ENCODE measurements around the gene TMEM163.
"Not testable (repeated sequence)": the region's sequence is repeated elsewhere in the genome, so short reads cannot be mapped to it uniquely, and the experiment has no call there.

TMEM163 gene

GRCh38 chr2:134578316-134578715, 140.5 kb downstream of the TMEM163 start:
- Mint-ChIP-seq H3K4me1 (ENCODE audit: low read depth in 2 of 2) (peaks cover 11% of the 10 kb centered on the region in 2 donors), H3K36me3 (ENCODE audit: insufficient read depth) (no peaks in the 10 kb centered on the region), H3K4me3 (no peak overlapping the region), H3K27me3 (no peaks in the 10 kb centered on the region), H3K27ac (no peak overlapping the region), H3K9me3 (no peaks in the 10 kb centered on the region)
- ATAC-seq (replicated peaks) (no peak), DNase-seq (no peak)

DNA sequence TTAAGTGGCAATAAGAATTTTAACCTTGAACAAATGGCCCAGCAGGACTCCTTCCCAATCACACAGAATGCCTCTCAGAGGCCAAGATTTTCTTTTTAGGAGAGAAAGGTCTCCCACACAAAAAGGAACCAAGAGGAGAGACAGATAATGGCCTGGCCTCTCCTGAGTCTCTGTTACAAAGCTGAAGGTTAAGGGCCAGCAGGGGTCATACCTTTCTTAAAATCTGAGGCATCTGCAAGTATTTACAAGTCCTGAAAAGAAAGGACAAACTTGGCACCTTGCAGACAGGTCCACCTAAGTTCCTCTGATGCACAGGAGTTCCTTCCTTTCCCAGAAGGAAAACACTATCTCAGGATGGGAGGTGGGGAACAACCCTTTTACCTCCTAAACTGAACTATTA, 142.3 kb downstream of the TMEM163 start:
- peak in 1 of 3 experiments; percentile 19 for DNase-seq
- H3K4me3 Mint-ChIP-seq = no peak overlapping the region
- H3K4me1 Mint-ChIP-seq (ENCODE audit: low read depth in 2 of 2) = peaks cover 0 to 2% of the 10 kb centered on the region in 2 donors
- H3K27ac Mint-ChIP-seq = no peak overlapping the region
- no peaks in the 10 kb centered on the region for H3K36me3 Mint-ChIP-seq (ENCODE audit: insufficient read depth)
- no peak for ATAC-seq (replicated peaks)
- H3K9me3 Mint-ChIP-seq = no peaks in the 10 kb centered on the region
- H3K27me3 Mint-ChIP-seq = no peaks in the 10 kb centered on the region

DNA sequence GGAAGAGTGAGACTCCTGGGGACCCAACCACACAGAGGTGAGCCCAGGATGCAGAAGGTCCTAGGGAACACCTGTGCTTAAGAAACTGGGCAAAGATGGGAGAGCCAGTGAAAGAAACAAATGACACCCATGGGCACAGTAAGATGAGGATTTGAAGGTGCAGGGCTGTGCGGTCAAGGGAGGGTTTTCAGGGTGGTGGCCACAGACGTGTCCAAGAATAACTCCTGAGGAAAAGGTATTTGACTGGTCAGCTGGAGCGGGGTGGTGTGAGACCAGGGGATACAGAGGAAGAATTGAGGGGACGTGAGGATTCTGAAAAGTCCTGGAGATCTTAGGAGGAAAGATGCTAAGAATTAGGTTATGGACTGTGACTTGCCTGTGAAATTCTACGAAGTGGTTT, 142.9 kb downstream of the TMEM163 start:
- Mint-ChIP-seq H3K27me3 (no peaks in the 10 kb centered on the region), H3K4me3 (no peak overlapping the region), H3K4me1 (ENCODE audit: low read depth in 2 of 2) (peaks cover 0 to 2% of the 10 kb centered on the region in 2 donors), H3K27ac (no peak overlapping the region), H3K36me3 (ENCODE audit: insufficient read depth) (no peaks in the 10 kb centered on the region), H3K9me3 (no peaks in the 10 kb centered on the region)
- ATAC-seq (replicated peaks) (no peak), DNase-seq (no peak)

DNA sequence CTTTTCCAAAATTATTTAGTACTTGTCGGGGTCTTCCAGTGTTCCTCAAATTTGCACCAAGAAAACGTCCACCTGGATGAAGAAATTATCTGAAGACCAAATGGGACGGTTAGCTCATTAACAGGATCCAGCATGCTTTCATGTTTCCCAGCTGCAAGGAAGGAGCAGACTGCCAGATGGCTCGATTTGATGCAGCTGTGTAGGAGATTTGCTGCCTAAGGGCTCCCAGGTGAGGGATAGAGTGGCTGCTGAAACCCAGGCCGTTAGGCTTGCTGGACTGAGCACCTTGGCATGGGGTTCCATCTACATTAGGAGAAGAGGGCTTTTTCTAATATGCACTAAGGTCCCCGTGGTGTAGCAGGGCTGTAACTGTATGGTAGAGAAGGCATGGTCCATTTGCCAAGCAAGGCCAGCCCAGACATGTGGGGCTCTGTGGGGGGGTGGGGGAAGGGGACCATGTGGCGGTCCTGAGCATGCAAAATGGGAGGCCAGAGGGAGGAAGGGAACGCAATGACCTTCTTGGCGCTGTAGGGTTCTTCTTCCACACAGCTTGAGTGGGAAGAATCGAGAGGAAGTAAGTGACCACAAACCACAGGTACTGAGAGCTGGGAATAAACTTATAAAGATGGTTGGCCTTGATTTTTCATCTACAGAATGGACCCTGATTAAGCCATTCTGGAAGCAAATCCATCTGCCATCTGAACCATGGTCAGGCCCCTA, 144.0 kb downstream of the TMEM163 start:
- peaks cover 0 to 2% of the 10 kb centered on the region in 2 donors for H3K4me1 Mint-ChIP-seq (ENCODE audit: low read depth in 2 of 2)
- peaks cover 0 to 3% of the 10 kb centered on the region in 2 donors for H3K27me3 Mint-ChIP-seq
- DNase-seq (no peak), ATAC-seq (replicated peaks) (no peak)
- no peaks in the 10 kb centered on the region for H3K36me3 Mint-ChIP-seq (ENCODE audit: insufficient read depth)
- H3K4me3 Mint-ChIP-seq = no peak overlapping the region
- no peaks in the 10 kb centered on the region for H3K9me3 Mint-ChIP-seq
- no peak overlapping the region for H3K27ac Mint-ChIP-seq

GRCh38 chr2:134573724-134574123, 145.1 kb downstream of the TMEM163 start:
- DNase-seq = no peak
- H3K27me3 Mint-ChIP-seq = peaks cover 0 to 11% of the 10 kb centered on the region in 2 donors
- no peak for ATAC-seq (replicated peaks)
- no peak overlapping the region for H3K4me3 Mint-ChIP-seq
- peaks cover 0 to 2% of the 10 kb centered on the region in 2 donors for H3K4me1 Mint-ChIP-seq (ENCODE audit: low read depth in 2 of 2)
- no peak overlapping the region for H3K27ac Mint-ChIP-seq
- H3K9me3 Mint-ChIP-seq = no peaks in the 10 kb centered on the region
- no peaks in the 10 kb centered on the region for H3K36me3 Mint-ChIP-seq (ENCODE audit: insufficient read depth)

GRCh38 chr2:134573085-134573370, 145.8 kb downstream of the TMEM163 start:
- no peak for ATAC-seq (replicated peaks)
- no peak for DNase-seq
- Mint-ChIP-seq H3K4me3 (no peak overlapping the region), H3K36me3 (ENCODE audit: insufficient read depth) (no peaks in the 10 kb centered on the region), H3K9me3 (no peaks in the 10 kb centered on the region), H3K27ac (no peak overlapping the region), H3K27me3 (peaks cover 0 to 11% of the 10 kb centered on the region in 2 donors), H3K4me1 (ENCODE audit: low read depth in 2 of 2) (peaks cover 0 to 2% of the 10 kb centered on the region in 2 donors)

DNA sequence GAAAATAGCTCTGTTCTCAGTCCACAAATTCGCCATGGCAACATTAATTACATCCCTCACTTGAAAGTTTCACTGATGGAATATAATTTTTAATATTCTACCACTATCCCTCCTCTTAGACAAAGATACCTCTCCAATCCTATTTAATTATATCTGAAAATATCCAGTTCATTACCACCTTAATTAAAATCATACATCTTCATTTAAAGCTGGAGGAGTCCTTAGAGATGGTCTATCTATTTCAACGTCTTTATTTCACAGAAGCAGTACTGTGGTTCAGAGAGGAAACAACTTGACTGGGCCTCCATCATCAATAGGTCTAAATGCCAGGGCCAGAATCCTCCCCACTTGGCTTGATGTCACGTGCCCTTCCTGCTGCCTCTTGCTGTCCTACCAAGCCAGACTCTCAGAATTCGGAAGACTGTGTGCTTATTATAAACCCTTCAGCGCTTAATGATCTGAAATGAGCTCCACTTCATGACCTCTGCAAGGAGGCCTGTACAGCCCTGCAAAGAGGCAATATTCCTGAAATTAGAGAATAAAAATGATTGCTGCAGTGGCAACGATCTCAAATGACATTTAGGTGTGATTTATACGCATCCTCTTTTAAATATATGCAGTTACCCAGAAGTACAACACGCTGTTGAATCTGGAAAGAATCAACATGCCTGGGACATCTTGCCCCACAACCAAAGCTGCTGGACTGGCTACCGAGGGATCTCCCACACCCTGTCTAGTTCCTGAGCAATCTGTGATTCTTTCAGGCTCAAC, 146.3 kb downstream of the TMEM163 start:
- Mint-ChIP-seq H3K4me1 (ENCODE audit: low read depth in 2 of 2) (peaks cover 0 to 2% of the 10 kb centered on the region in 2 donors), H3K27ac (no peak overlapping the region), H3K9me3 (no peaks in the 10 kb centered on the region), H3K4me3 (no peak overlapping the region), H3K36me3 (ENCODE audit: insufficient read depth) (no peaks in the 10 kb centered on the region), H3K27me3 (peaks cover 0 to 11% of the 10 kb centered on the region in 2 donors)
- no peak for ATAC-seq (replicated peaks)
- DNase-seq = no peak

DNA sequence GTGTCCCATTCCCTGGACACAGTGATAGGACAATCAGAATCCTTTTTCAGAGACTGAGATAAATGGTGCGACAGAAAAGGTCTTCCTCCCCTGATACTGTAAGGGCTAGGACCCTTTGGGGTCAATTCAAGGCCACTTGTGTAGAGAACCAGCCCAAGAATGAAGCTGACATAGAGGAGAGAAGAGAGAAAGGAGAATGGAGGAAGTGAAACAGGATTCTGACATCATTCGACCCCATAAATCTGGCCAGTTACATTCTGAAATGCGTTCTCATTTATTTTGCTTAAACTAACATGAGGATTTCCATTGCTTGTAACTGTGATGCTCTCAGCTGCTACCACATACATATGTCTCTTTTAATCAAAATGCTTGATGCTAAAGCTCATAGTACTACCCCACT, 148.1 kb downstream of the TMEM163 start:
- Mint-ChIP-seq H3K27me3 (peaks cover 3 to 11% of the 10 kb centered on the region in 2 donors), H3K27ac (no peak overlapping the region), H3K36me3 (ENCODE audit: insufficient read depth) (no peaks in the 10 kb centered on the region), H3K9me3 (no peaks in the 10 kb centered on the region), H3K4me1 (ENCODE audit: low read depth in 2 of 2) (peaks cover 0 to 1% of the 10 kb centered on the region in 2 donors), H3K4me3 (no peak overlapping the region)
- ATAC-seq (replicated peaks) (no peak), DNase-seq (no peak)

DNA sequence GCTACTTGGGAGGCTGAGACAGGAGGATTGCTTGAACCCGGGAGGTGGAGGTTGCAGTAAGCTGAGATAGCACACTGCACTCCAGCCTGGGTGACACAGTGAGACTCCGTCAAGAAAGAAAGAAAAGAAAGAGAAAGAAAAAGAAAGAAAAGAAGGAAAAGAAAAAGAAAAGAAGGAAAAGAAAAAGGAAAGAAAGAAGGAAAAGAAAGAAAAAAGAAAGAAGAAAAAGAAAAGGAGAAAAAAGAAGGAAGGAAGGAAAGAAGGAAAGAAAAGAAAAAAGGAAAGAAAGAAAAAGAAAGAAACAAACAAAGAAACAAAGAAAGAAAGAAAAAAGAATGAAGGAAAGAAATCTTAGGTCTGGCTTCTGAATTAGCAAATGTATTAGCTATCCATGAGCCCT, 150.4 kb downstream of the TMEM163 start:
- Mint-ChIP-seq H3K4me3 (no peak overlapping the region), H3K27ac (no peak overlapping the region), H3K27me3 (peaks cover 6 to 11% of the 10 kb centered on the region in 2 donors), H3K9me3 (no peaks in the 10 kb centered on the region), H3K36me3 (ENCODE audit: insufficient read depth) (no peaks in the 10 kb centered on the region), H3K4me1 (ENCODE audit: low read depth in 2 of 2) (peaks cover 5 to 7% of the 10 kb centered on the region in 2 donors)
- DNase-seq = no peak
- no peak for ATAC-seq (replicated peaks)

- peaks cover 6 to 18% of the 10 kb centered on the region in 2 donors for H3K27me3 Mint-ChIP-seq
- no peak overlapping the region for H3K4me3 Mint-ChIP-seq
- H3K27ac Mint-ChIP-seq = no peak overlapping the region
- ATAC-seq (replicated peaks) (no peak), DNase-seq (no peak)
- H3K4me1 Mint-ChIP-seq (ENCODE audit: low read depth in 2 of 2) = peaks cover 5 to 7% of the 10 kb centered on the region in 2 donors
- no peaks in the 10 kb centered on the region for H3K36me3 Mint-ChIP-seq (ENCODE audit: insufficient read depth)
- H3K9me3 Mint-ChIP-seq = no peaks in the 10 kb centered on the region
Measured at GRCh38 chr2:134567666-134568065, 151.1 kb downstream of the TMEM163 start.

DNA sequence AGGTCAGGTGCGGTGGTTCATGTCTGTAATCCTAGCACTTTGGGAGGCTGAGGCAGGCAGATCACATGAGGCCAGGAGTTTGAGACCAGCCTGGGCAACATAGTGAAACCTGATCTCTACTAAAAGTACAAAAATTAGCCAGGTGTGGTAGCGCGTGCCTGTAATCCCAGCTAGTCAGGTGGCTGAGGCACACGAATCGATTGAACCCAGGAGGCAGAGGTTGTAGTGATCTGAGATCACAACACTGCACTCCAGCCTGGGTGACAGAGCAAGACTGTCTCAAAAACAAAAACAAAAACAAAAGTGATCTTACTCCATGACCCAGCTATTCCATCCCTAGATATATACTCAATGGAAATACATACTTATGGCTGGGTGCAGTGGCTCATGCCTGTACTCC, 153.8 kb downstream of the TMEM163 start:
- H3K27me3 Mint-ChIP-seq = peaks cover 16 to 30% of the 10 kb centered on the region in 2 donors
- DNase-seq; H3K4me1 Mint-ChIP-seq (ENCODE audit: low read depth in 2 of 2); H3K36me3 Mint-ChIP-seq (ENCODE audit: insufficient read depth); H3K27ac Mint-ChIP-seq; H3K4me3 Mint-ChIP-seq; ATAC-seq (replicated peaks); H3K9me3 Mint-ChIP-seq: not testable (repeated sequence)

DNA sequence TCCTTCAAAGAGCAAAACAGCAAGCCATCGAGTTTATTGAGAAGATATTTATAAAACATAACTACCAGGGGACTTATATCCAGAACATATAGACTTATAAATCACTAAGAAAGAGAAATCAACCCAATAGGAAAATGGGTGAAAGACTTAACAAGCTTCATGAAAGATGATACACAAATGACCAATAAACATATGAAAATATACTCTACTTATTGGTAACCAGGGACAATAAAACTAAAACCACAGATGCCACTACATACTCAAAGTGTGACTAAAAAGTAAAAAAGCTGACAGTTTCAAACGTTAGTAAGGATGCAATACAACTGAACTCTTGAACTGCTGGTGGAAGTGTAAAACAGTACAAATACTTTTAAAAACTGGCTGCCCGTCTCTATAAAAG, 154.3 kb downstream of the TMEM163 start:
- Mint-ChIP-seq H3K4me3 (no peak overlapping the region), H3K36me3 (ENCODE audit: insufficient read depth) (no peaks in the 10 kb centered on the region), H3K9me3 (no peaks in the 10 kb centered on the region), H3K27me3 (peaks cover 16 to 26% of the 10 kb centered on the region in 2 donors), H3K27ac (no peak overlapping the region), H3K4me1 (ENCODE audit: low read depth in 2 of 2) (peaks cover 5 to 7% of the 10 kb centered on the region in 2 donors)
- ATAC-seq (replicated peaks) (peak; percentile 21), DNase-seq (no peak)

- H3K27me3 Mint-ChIP-seq = peaks cover 10 to 19% of the 10 kb centered on the region in 2 donors
Measured at GRCh38 chr2:134558208-134558830, 160.5 kb downstream of the TMEM163 start.

DNA sequence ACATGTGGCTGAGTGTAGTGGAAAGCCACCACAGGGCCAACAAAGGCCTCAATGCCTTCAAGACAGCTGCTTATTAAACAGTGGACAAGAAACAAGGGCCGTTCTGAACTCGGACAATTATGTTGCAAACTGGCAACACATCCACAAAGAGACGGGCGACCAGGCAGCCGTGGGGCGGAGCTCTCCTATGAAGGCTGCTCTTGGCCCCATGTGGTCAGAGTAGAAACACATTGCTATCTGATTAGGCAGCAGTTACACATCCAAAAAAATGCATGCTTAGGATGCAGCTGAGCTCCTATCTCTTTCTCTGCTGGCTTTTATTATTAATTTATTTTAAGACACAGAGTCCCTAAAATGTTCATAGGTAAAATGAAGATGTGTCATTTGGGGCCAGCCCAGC, 163.4 kb downstream of the TMEM163 start:
- no peak overlapping the region for H3K27ac Mint-ChIP-seq
- no peak for ATAC-seq (replicated peaks)

More at GRCh38 chr2:134558208-134558830, 160.5 kb downstream of the TMEM163 start:
- Mint-ChIP-seq H3K36me3 (ENCODE audit: insufficient read depth) (peaks cover 2% of the 10 kb centered on the region), H3K27ac (no peak overlapping the region), H3K4me3 (no peak overlapping the region), H3K9me3 (no peaks in the 10 kb centered on the region), H3K4me1 (ENCODE audit: low read depth in 2 of 2) (no peaks in the 10 kb centered on the region)
- no peak for ATAC-seq (replicated peaks)
- no peak for DNase-seq

More for the DNA sequence above, 163.4 kb downstream of the TMEM163 start:
- peaks cover 9 to 11% of the 10 kb centered on the region in 2 donors for H3K27me3 Mint-ChIP-seq
- H3K36me3 Mint-ChIP-seq (ENCODE audit: insufficient read depth) = peaks cover 2% of the 10 kb centered on the region
- no peak for DNase-seq
- peaks cover 0 to 2% of the 10 kb centered on the region in 2 donors for H3K4me1 Mint-ChIP-seq (ENCODE audit: low read depth in 2 of 2)
- H3K4me3 Mint-ChIP-seq = no peak overlapping the region
- H3K9me3 Mint-ChIP-seq = no peaks in the 10 kb centered on the region

Data from effector memory CD8-positive, alpha-beta T cell (primary cell).